ENCODE data around the gene NLRP1. TPM values are rescaled to one million over a fixed set of nuclear protein-coding genes. Genes with fewer than 3 reads are reported as not detected.

The NLRP1 gene
- total RNA-seq, 1 donor from 2014 or later, result 101 TPM

GRCh38 chr17:5473906-5474305, 110.4 kb downstream of the NLRP1 start:
- no peak for DNase-seq

- no peak for DNase-seq
Measured at GRCh38 chr17:5472511-5472910, 111.8 kb downstream of the NLRP1 start.

GRCh38 chr17:5468075-5468473, 116.2 kb downstream of the NLRP1 start:
- peak; percentile 9 for DNase-seq

- no peak for DNase-seq
Measured at GRCh38 chr17:5467416-5467815, 116.9 kb downstream of the NLRP1 start.

GRCh38 chr17:5466295-5466694, 118.0 kb downstream of the NLRP1 start:
- DNase-seq, result no peak

- no peak for DNase-seq
Measured at GRCh38 chr17:5464717-5465507, 119.4 kb downstream of the NLRP1 start.

Other genes starting within 250 kb of the NLRP1 start
- gene NUP88, start 164.8 kb downstream of the NLRP1 start, total RNA-seq, result 94.0 TPM
- gene RPAIN, start 164.3 kb downstream of the NLRP1 start, total RNA-seq, result 39.3 TPM
- gene C1QBP, start 145.4 kb downstream of the NLRP1 start, total RNA-seq, result 108 TPM
- 11.6 TPM for gene DHX33, start 115.5 kb downstream of the NLRP1 start, total RNA-seq
- gene DERL2, start 98.3 kb downstream of the NLRP1 start, total RNA-seq, result 23.9 TPM
- 68.2 TPM for gene MIS12, start 97.9 kb downstream of the NLRP1 start, total RNA-seq

All from tongue (tissue), 2 donors.